HCT116 (cell line): ENCODE data around the gene UVSSA. TPM values are rescaled to one million over a fixed set of nuclear protein-coding genes. Genes with fewer than 3 reads are reported as not detected.

Experiments
- ATAC-seq: fragments of 200-7000 bp; cut with Tn5 transposase; 2 replicates; pipeline ENCODE4 v1.9.1; 2020; ENCODE audit warnings: mild to moderate bottlenecking, moderate library complexity
- BruUV-seq: library from RNA; stranded (reverse); fragments of 400-500 nt; replicated peaks from 2 replicates; lab custom pipeline; 2021; lab: Mats Ljungman, UMichigan
- CTCF ChIA-PET: fragments of 300-600 bp; sonication (Branson Sonifier 250); formaldehyde crosslinking; loops from one replicate; lab custom pipeline; 2021; ENCODE audit warnings: antibody characterized with exemption; lab: Charles Lee
- POLR2A ChIA-PET: fragments of 300-600, 350-600 bp; sonication (Branson Sonifier 250); formaldehyde crosslinking; loops from one replicate; lab custom pipeline; 2021; ENCODE audit warnings: antibody characterized with exemption; lab: Charles Lee
- RAD21 ChIA-PET, 2 experiments: fragments of 300-600 bp; sonication (Branson Sonifier 250); formaldehyde crosslinking; loops; one replicate each; lab custom pipeline; 2023; ENCODE audit warnings: low total read pairs in 2 of 2; ENCODE audit not compliant: uncharacterized antibody in 2 of 2, unreplicated experiment in 2 of 2, low non-redundant PET in 1 of 2; lab: Charles Lee
- DNase-seq: peaks from one replicate; pipeline ENCODE4 v3.0.0-alpha.2; 2010; ENCODE audit warnings: low read depth, low spot score
- H2AFZ ChIP-seq: fragments of 200-600 bp; shearing (Covaris generic), sonication (generic); 2 replicates; pipeline ENCODE4 v1.6.1; 2017; ENCODE audit warnings: low read depth, mixed run types, mixed read lengths, antibody characterized with exemption, low read length; ENCODE audit not compliant: poor library complexity, severe bottlenecking
- H3K27ac ChIP-seq: 2 replicates; pipeline ENCODE4 v1.5.1; 2012; ENCODE audit warnings: low read depth, low read length
- H3K27me3 ChIP-seq: fragments of 200-600 bp; sonication (generic); 2 replicates; pipeline ENCODE4 v1.6.1; 2016; ENCODE audit warnings: mixed run types, low read length, mixed read lengths; ENCODE audit not compliant: insufficient read depth
- H3K36me3 ChIP-seq, 2 experiments: fragments of 200-500 bp in 1 of 2; fragments of 200-600 bp in 1 of 2; sonication (Bioruptor generic) in 1 of 2; sonication (generic) in 1 of 2; 2 replicates each; pipeline versions ENCODE4 v1.5.1 to v1.6.1; 2014 to 2016; ENCODE audit warnings: low read length in 2 of 2, inconsistent platforms in 1 of 2, mixed read lengths in 1 of 2, mixed run types in 1 of 2; ENCODE audit not compliant: insufficient read depth in 2 of 2, control insufficient read depth in 1 of 2
- H3K4me1 ChIP-seq, 2 experiments: fragments of 200-600 bp in 1 of 2; sonication (generic) in 1 of 2; 2 replicates each; pipeline versions ENCODE4 v1.5.1 to v1.6.1; 2012 to 2017; ENCODE audit warnings: low read length in 2 of 2, inconsistent platforms in 1 of 2, mild to moderate bottlenecking in 1 of 2, mixed read lengths in 1 of 2, mixed run types in 1 of 2, moderate library complexity in 1 of 2; ENCODE audit not compliant: insufficient read depth in 2 of 2, control insufficient read depth in 1 of 2
- H3K4me2 ChIP-seq: fragments of 200-600 bp; sonication (generic); 2 replicates; pipeline ENCODE4 v1.6.1; 2017; ENCODE audit warnings: mixed run types, low read length, mixed read lengths
- H3K4me3 ChIP-seq, 2 experiments: fragments of 200-600 bp in 1 of 2; sonication (generic) in 1 of 2; replicated peaks in 1 of 2; 2 replicates each; pipeline ENCODE4 v1.5.1; 2011 to 2016; ENCODE audit warnings: low read length in 2 of 2, control low read depth in 1 of 2, low read depth in 1 of 2, mild to moderate bottlenecking in 1 of 2, mixed read lengths in 1 of 2, mixed run types in 1 of 2
- H3K79me2 ChIP-seq: fragments of 200-600 bp; sonication (generic); 2 replicates; pipeline ENCODE4 v1.6.1; 2017; ENCODE audit warnings: mild to moderate bottlenecking, mixed run types, low read length, moderate library complexity, mixed read lengths; ENCODE audit not compliant: insufficient read depth
- H3K9ac ChIP-seq: fragments of 200-600 bp; sonication (generic); 2 replicates; pipeline ENCODE4 v1.6.1; 2016; ENCODE audit warnings: low read length, mixed read lengths
- H3K9me2 ChIP-seq: fragments of 200-600 bp; sonication (generic), shearing (Covaris generic); 2 replicates; pipeline ENCODE4 v1.6.1; 2017; ENCODE audit warnings: mixed run types, mild to moderate bottlenecking, moderate library complexity; ENCODE audit not compliant: insufficient read depth
- H3K9me3 ChIP-seq, 2 experiments: fragments of 200-500 bp in 1 of 2; fragments of 200-600 bp in 1 of 2; sonication (Bioruptor generic) in 1 of 2; sonication (generic) in 1 of 2; 2 replicates each; pipeline ENCODE4 v1.6.1; 2014 to 2017; ENCODE audit warnings: low read length in 2 of 2, mixed read lengths in 2 of 2, inconsistent platforms in 1 of 2, low read depth in 1 of 2, mild to moderate bottlenecking in 1 of 2, mixed run types in 1 of 2, moderate library complexity in 1 of 2; ENCODE audit not compliant: control insufficient read depth in 1 of 2, insufficient read depth in 1 of 2
- H4K20me1 ChIP-seq: fragments of 200-600 bp; sonication (generic), shearing (Covaris generic); 2 replicates; pipeline ENCODE4 v1.6.1; 2017; ENCODE audit warnings: mixed run types, mild to moderate bottlenecking, moderate library complexity; ENCODE audit not compliant: insufficient read depth
- EZH2 ChIP-seq: fragments of 200-600 bp; sonication (generic); IDR thresholded peaks from 2 replicates; pipeline ENCODE4 v1.6.1; 2017; ENCODE audit warnings: antibody characterized with exemption, mixed run types
- EZH2phosphoT487 ChIP-seq: fragments of 200-600 bp; IDR thresholded peaks from 2 replicates; pipeline ENCODE4 v1.6.1; 2018; ENCODE audit warnings: antibody characterized with exemption, borderline replicate concordance
- RAD21 ChIP-seq: IDR thresholded peaks from 2 replicates; pipeline ENCODE4 v1.6.1; 2012; ENCODE audit warnings: low read depth, mild to moderate bottlenecking
- SRF ChIP-seq: IDR thresholded peaks from 2 replicates; pipeline ENCODE4 v1.6.1; 2012; ENCODE audit warnings: low read depth
- YY1 ChIP-seq: IDR thresholded peaks from 2 replicates; pipeline ENCODE4 v1.6.1; 2011; ENCODE audit warnings: low read length, low read depth, moderate library complexity, mild to moderate bottlenecking; ENCODE audit not compliant: insufficient replicate concordance; ENCODE audit errors: extremely low read depth
- ZFX ChIP-seq: fragments of 450-650 bp; IDR thresholded peaks from 2 replicates; pipeline ENCODE4 v1.6.1; 2017
- intact Hi-C: fragments of 100-400 bp; cut with micrococcal nuclease; formaldehyde crosslinking; loops from 2 replicates; pipeline ENCODE4 v1.10.0; 2022
- total RNA-seq: library from RNA; stranded (reverse); gene quantifications from one replicate; pipeline ENCODE4 v1.2.1, GENCODE V29; 2021; ENCODE audit not compliant: unreplicated experiment

UVSSA gene
- total RNA-seq, 1 experiment from 2014 or later = 30.5 TPM

DNA sequence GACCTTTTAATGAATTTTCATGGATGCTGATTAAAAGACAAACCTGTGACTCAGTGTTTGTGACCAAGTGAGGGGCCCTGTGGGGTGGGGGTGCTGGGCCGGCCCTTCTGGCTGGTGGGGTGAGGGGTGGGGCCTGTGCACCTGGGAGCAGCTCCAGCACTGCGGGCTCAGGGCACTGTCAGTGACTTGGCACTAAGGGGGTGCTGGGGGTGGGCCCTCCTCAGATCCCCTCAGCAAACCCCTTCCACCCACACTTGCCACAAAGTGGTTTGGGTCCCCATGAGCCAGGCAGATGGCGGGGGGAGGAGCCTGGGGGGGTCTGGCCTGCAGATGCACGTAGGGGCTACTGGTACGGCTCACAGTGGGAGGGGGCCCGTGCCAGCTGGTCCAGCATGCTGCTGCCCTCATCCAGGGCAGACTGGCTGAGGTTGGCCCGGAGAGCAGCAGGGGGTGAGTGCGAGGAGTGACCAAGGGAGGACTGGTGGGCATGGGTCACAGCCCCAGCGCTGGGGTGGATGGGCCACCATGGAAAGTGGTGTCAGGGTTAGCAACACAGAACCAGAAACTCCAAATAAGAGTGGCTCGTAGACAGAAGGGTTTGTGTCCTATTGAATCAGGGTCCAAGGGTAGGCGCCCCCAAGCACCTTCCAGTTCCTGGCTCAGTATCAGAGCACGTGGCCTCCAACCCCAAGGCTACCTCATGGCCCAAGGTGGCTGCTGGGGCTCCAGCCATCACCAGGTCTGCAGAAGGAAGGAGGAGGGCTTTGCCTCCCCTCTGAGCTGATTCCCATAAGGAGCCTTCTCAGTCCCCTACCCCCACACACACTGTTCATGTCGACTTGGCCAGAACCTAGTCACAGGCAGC lies 49.2 kb downstream of the UVSSA start:
- intact Hi-C loops = no loop called here
- no peaks in the 10 kb centered on the region for H3K9me2 ChIP-seq
- BruUV-seq = no TSS peak
- DNase-seq (no peak), ATAC-seq (no peak)
- no peak overlapping the region for H2AFZ ChIP-seq
- no peak overlapping the region for H3K4me3 ChIP-seq
- CTCF ChIA-PET = no interaction called here
- H3K9me3 ChIP-seq = peaks cover 4 to 12% of the 10 kb centered on the region in 2 experiments; a peak in 3 of 4 replicates
- H3K79me2 ChIP-seq = no peaks in the 10 kb centered on the region
- H3K4me1 ChIP-seq = no peaks in the 10 kb centered on the region
- H3K4me2 ChIP-seq = no peak overlapping the region
- H3K9ac ChIP-seq = no peak overlapping the region
- POLR2A ChIA-PET = no interaction called here
- H4K20me1 ChIP-seq = no peaks in the 10 kb centered on the region
- no peak for TF ChIP-seq ZFX
- TF ChIP-seq EZH2 = no peak
- no peak for TF ChIP-seq RAD21
- no peak for TF ChIP-seq YY1
- no peak overlapping the region for H3K27ac ChIP-seq
- H3K36me3 ChIP-seq = no peaks in the 10 kb centered on the region
- RAD21 ChIA-PET = no interaction called here
- no peaks in the 10 kb centered on the region for H3K27me3 ChIP-seq

DNA sequence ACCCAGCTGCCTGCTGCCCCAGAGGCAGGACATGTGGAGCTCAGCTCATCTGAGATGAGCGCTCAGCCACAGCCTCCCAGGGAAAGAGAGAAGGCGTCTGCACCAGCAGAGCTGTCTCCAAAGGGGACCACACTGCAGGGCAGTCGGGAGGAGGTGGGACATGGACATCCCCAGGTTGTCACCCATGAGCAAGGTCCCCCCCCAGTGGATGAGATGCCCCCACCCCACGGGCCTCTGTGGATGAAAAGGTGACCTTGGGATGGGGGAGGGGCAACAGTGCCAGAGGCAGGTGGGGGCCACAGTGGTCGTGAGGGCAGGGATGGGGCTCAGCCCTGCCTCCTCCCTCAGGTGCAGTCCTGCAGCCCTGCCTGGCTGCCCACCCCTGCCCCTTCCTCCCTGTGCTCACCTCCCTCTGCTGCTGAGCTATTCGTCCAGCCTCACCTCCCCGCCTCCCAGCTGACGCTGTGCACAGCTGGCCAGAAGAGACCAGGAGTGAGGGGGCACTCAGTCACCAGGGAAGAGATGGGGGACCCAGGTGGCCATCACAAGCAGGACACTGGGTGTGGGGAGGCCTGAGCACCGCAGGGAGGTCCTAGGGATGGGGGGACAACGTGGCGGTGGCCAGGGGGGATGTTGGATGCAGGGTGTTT lies 49.9 kb downstream of the UVSSA start:
- TF ChIP-seq SRF (no peak), EZH2phosphoT487 (no peak)
- H4K20me1 ChIP-seq = no peaks in the 10 kb centered on the region
- BruUV-seq = no TSS peak
- H3K27ac ChIP-seq = no peak overlapping the region
- H2AFZ ChIP-seq = no peak overlapping the region
- H3K4me2 ChIP-seq = no peak overlapping the region
- DNase-seq = no peak
- no peaks in the 10 kb centered on the region for H3K27me3 ChIP-seq
- no peak for ATAC-seq
- ChIA-PET POLR2A (no interaction called here), CTCF (no interaction called here), RAD21 (no interaction called here)
- no peaks in the 10 kb centered on the region for H3K4me1 ChIP-seq
- H3K4me3 ChIP-seq = no peak overlapping the region
- H3K9me3 ChIP-seq = peaks cover 0 to 7% of the 10 kb centered on the region in 2 experiments; a peak in 2 of 4 replicates
- no peaks in the 10 kb centered on the region for H3K9me2 ChIP-seq
- H3K36me3 ChIP-seq = no peaks in the 10 kb centered on the region
- intact Hi-C loops = no loop called here
- H3K9ac ChIP-seq = no peak overlapping the region
- H3K79me2 ChIP-seq = no peaks in the 10 kb centered on the region
